ENCODE results near the gene OSER1. TPM values are rescaled to one million over a fixed set of nuclear protein-coding genes. Genes with fewer than 3 reads are reported as not detected.

Gene OSER1
- total RNA-seq, 2 donors from 2014 or later, result 30.5 to 38.6 TPM

- H3K36me3 Mint-ChIP-seq (ENCODE audit: low read depth), result no peaks in the 10 kb centered on the region
- no peak overlapping the region for H3K4me3 Mint-ChIP-seq
- ATAC-seq (replicated peaks), result no peak
- H3K9me3 Mint-ChIP-seq, result no peaks in the 10 kb centered on the region
- H3K27ac Mint-ChIP-seq, result no peak overlapping the region
- H3K27me3 Mint-ChIP-seq, result peaks cover 62% of the 10 kb centered on the region
- H3K4me1 Mint-ChIP-seq, result no peaks in the 10 kb centered on the region
These were observed 25.0 kb downstream of the OSER1 start for GRCh38 chr20:44185574-44185973.

- no peak overlapping the region for H3K4me3 Mint-ChIP-seq
- peaks cover 55% of the 10 kb centered on the region for H3K27me3 Mint-ChIP-seq
- no peak overlapping the region for H3K27ac Mint-ChIP-seq
- no peaks in the 10 kb centered on the region for H3K36me3 Mint-ChIP-seq (ENCODE audit: low read depth)
- H3K4me1 Mint-ChIP-seq, result no peaks in the 10 kb centered on the region
- no peaks in the 10 kb centered on the region for H3K9me3 Mint-ChIP-seq
- no peak for ATAC-seq (replicated peaks)
These were observed 27.3 kb downstream of the OSER1 start for GRCh38 chr20:44183282-44183681.

GRCh38 chr20:44182863-44183262 lies 27.7 kb downstream of the OSER1 start:
- no peak overlapping the region for H3K27ac Mint-ChIP-seq
- H3K36me3 Mint-ChIP-seq (ENCODE audit: low read depth), result no peaks in the 10 kb centered on the region
- no peak overlapping the region for H3K4me3 Mint-ChIP-seq
- ATAC-seq (replicated peaks), result no peak
- peaks cover 53% of the 10 kb centered on the region for H3K27me3 Mint-ChIP-seq
- H3K9me3 Mint-ChIP-seq, result no peaks in the 10 kb centered on the region
- H3K4me1 Mint-ChIP-seq, result no peaks in the 10 kb centered on the region

GRCh38 chr20:44182135-44182765 lies 28.3 kb downstream of the OSER1 start:
- Mint-ChIP-seq H3K4me1 (no peaks in the 10 kb centered on the region), H3K27ac (no peak overlapping the region), H3K4me3 (no peak overlapping the region), H3K9me3 (no peaks in the 10 kb centered on the region), H3K36me3 (ENCODE audit: low read depth) (no peaks in the 10 kb centered on the region), H3K27me3 (peaks cover 48% of the 10 kb centered on the region)
- ATAC-seq (replicated peaks), result no peak

DNA sequence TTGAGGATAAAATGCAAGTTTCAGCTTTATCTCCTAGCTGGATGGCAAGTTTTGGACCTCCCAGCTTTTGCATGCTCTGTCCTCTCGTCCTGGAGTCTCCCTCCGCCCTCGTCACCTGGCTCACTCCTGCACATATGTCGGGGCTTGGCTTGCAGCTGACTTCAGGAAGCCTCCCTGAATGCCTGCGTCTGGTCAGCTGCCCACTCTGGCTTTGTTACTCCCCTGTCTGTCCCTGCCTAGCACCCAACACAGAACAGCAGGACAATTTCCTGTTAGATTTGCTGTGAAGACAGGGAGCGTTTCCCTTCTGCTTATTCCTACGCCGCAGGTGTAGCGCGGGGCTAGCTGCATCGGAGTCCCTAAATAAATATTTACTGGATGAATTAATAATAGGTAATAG lies 29.0 kb downstream of the OSER1 start:
- Mint-ChIP-seq H3K4me3 (no peak overlapping the region), H3K27me3 (peaks cover 45% of the 10 kb centered on the region)
- no peak for ATAC-seq (replicated peaks)

GRCh38 chr20:44180814-44181213 lies 29.8 kb downstream of the OSER1 start:
- Mint-ChIP-seq H3K27ac (no peak overlapping the region), H3K36me3 (ENCODE audit: low read depth) (no peaks in the 10 kb centered on the region), H3K27me3 (peaks cover 42% of the 10 kb centered on the region), H3K9me3 (no peaks in the 10 kb centered on the region), H3K4me1 (no peaks in the 10 kb centered on the region), H3K4me3 (no peak overlapping the region)
- no peak for ATAC-seq (replicated peaks)

More for the DNA sequence above, 29.0 kb downstream of the OSER1 start:
- H3K4me1 Mint-ChIP-seq, result no peaks in the 10 kb centered on the region
- no peak overlapping the region for H3K27ac Mint-ChIP-seq
- no peaks in the 10 kb centered on the region for H3K9me3 Mint-ChIP-seq
- H3K36me3 Mint-ChIP-seq (ENCODE audit: low read depth), result no peaks in the 10 kb centered on the region

GRCh38 chr20:44176833-44177534 lies 33.6 kb downstream of the OSER1 start:
- no peak for ATAC-seq (replicated peaks)
- Mint-ChIP-seq H3K4me3 (no peak overlapping the region), H3K27ac (no peak overlapping the region), H3K36me3 (ENCODE audit: low read depth) (no peaks in the 10 kb centered on the region), H3K27me3 (peaks cover 32% of the 10 kb centered on the region), H3K4me1 (no peaks in the 10 kb centered on the region), H3K9me3 (no peaks in the 10 kb centered on the region)

DNA sequence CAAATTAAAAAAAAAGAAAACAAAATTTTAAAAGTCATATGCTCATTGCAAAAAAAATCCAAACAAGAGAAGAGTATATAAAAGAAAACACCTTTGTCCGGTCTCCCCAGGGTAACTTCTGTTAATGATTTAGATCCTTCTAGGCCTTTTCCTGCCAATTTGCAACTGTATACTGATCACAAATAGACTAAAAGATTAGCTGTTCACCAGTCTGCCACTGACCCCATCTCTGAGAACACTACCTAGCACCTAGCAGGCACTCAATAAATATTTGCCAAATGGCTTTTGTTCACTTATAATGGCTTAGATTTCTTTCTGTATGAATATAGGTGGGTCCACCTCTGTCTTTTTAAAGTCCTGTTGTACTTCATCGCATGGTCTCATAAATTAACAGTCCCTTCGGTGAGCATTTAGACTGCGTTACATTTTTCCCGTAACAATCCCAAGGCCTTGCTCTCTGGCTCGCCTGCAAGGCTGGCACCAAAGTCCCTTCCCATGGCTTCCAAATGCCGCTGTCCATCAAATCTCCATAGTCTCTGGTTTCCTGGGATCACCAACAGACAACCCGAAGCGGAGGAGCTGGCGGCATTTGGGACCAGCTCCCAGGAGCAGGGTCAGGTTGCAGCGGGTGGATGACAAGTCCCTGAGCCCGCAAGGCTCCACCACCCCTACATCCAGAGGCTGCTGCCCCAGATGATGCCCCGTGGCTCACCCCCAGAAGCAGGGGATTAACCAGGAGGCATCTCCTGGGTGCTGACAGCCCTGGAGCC lies 35.4 kb downstream of the OSER1 start:
- H3K9me3 Mint-ChIP-seq, result no peaks in the 10 kb centered on the region
- ATAC-seq (replicated peaks), result no peak
- no peak overlapping the region for H3K4me3 Mint-ChIP-seq
- no peak overlapping the region for H3K27ac Mint-ChIP-seq
- peaks cover 29% of the 10 kb centered on the region for H3K27me3 Mint-ChIP-seq
- H3K4me1 Mint-ChIP-seq, result no peaks in the 10 kb centered on the region
- H3K36me3 Mint-ChIP-seq (ENCODE audit: low read depth), result no peaks in the 10 kb centered on the region

GRCh38 chr20:44173846-44174245 lies 36.7 kb downstream of the OSER1 start:
- H3K4me3 Mint-ChIP-seq, result no peak overlapping the region
- no peak for ATAC-seq (replicated peaks)

DNA sequence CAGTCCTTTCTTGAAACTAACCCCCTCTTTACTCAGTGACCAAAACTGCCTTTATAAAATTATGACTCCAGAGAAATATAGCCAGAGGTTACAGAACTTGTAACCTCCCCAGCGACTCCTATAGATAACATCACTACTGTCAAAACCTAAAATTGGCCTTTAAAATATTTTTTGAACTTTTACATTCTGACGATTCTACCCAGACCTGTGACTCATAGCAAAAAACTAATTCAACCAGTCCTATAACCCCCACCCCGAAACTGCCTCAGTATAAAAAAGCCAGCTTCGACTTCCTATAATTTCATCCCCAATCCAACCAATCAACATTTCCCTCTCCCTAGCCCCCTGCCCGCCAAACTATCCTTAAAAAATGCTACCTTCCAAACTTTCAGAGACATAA lies 37.5 kb downstream of the OSER1 start:
- H3K9me3 Mint-ChIP-seq, result no peaks in the 10 kb centered on the region

More at GRCh38 chr20:44173846-44174245, 36.7 kb downstream of the OSER1 start:
- no peaks in the 10 kb centered on the region for H3K4me1 Mint-ChIP-seq
- H3K36me3 Mint-ChIP-seq (ENCODE audit: low read depth), result no peaks in the 10 kb centered on the region
- H3K27ac Mint-ChIP-seq, result no peak overlapping the region
- no peaks in the 10 kb centered on the region for H3K9me3 Mint-ChIP-seq
- peaks cover 35% of the 10 kb centered on the region for H3K27me3 Mint-ChIP-seq

DNA sequence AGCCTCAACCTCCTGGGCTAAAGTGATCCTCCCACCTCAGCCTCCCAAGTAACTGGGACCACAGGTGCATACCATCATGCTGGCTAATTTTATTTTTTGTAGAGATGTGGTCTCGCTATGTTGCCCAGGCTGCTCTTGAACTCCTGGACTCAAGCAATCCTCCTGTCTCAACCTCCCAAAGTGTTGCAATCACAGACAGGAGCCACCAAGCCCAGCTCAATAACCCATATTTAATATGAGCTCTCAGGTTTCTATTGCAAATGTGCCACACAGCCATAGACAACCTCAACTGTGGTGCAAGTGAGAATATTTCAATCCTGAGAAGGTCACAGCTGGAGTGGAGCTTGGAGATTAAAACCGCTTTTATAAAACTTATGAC lies 38.0 kb downstream of the OSER1 start:
- no peaks in the 10 kb centered on the region for H3K9me3 Mint-ChIP-seq
- ATAC-seq (replicated peaks), result no peak
- H3K4me1 Mint-ChIP-seq, result no peaks in the 10 kb centered on the region
- H3K27ac Mint-ChIP-seq, result no peak overlapping the region
- H3K36me3 Mint-ChIP-seq (ENCODE audit: low read depth), result no peaks in the 10 kb centered on the region
- no peak overlapping the region for H3K4me3 Mint-ChIP-seq
- peaks cover 34% of the 10 kb centered on the region for H3K27me3 Mint-ChIP-seq

More for the DNA sequence above, 37.5 kb downstream of the OSER1 start:
- Mint-ChIP-seq H3K4me3 (no peak overlapping the region), H3K4me1 (no peaks in the 10 kb centered on the region), H3K27ac (no peak overlapping the region), H3K27me3 (peaks cover 36% of the 10 kb centered on the region), H3K36me3 (ENCODE audit: low read depth) (no peaks in the 10 kb centered on the region)
- no peak for ATAC-seq (replicated peaks)

- ATAC-seq (replicated peaks), result no peak
- no peak overlapping the region for H3K27ac Mint-ChIP-seq
- no peaks in the 10 kb centered on the region for H3K9me3 Mint-ChIP-seq
- no peak overlapping the region for H3K4me3 Mint-ChIP-seq
- no peaks in the 10 kb centered on the region for H3K36me3 Mint-ChIP-seq (ENCODE audit: low read depth)
- H3K27me3 Mint-ChIP-seq, result peaks cover 40% of the 10 kb centered on the region
- no peaks in the 10 kb centered on the region for H3K4me1 Mint-ChIP-seq
These were observed 38.6 kb downstream of the OSER1 start for GRCh38 chr20:44171775-44172571.

GRCh38 chr20:44170816-44171410 lies 39.7 kb downstream of the OSER1 start:
- Mint-ChIP-seq H3K4me3 (no peak overlapping the region), H3K27ac (no peak overlapping the region), H3K4me1 (no peaks in the 10 kb centered on the region), H3K27me3 (peaks cover 41% of the 10 kb centered on the region), H3K9me3 (no peaks in the 10 kb centered on the region), H3K36me3 (ENCODE audit: low read depth) (no peaks in the 10 kb centered on the region)
- no peak for ATAC-seq (replicated peaks)

GRCh38 chr20:44167736-44168135 lies 42.8 kb downstream of the OSER1 start:
- peaks cover 50% of the 10 kb centered on the region for H3K27me3 Mint-ChIP-seq
- H3K4me3 Mint-ChIP-seq, result no peak overlapping the region
- ATAC-seq (replicated peaks), result no peak
- no peaks in the 10 kb centered on the region for H3K4me1 Mint-ChIP-seq
- no peaks in the 10 kb centered on the region for H3K9me3 Mint-ChIP-seq
- H3K27ac Mint-ChIP-seq, result no peak overlapping the region
- H3K36me3 Mint-ChIP-seq (ENCODE audit: low read depth), result no peaks in the 10 kb centered on the region
